Brain microvascular endothelial cell (primary cell): ENCODE data around the gene ARID3B.

Experiments used
- DNase-seq: peaks from one replicate; pipeline ENCODE4 v3.0.0-alpha.2; 2020
- H3K27ac ChIP-seq: fragments of 250-450 bp; sonication (Bioruptor Pico); 2 replicates; pipeline ENCODE4 v1.5.1; 2020; ENCODE audit warnings: mild to moderate bottlenecking, moderate library complexity
- H3K27me3 ChIP-seq: fragments of 250-450 bp; sonication (Bioruptor Pico); replicated peaks from 2 replicates; pipeline ENCODE4 v1.5.1; 2020; ENCODE audit warnings: mild to moderate bottlenecking
- H3K36me3 ChIP-seq: fragments of 250-450 bp; sonication (Bioruptor Pico); replicated peaks from 2 replicates; pipeline ENCODE4 v1.5.1; 2020; ENCODE audit warnings: mild to moderate bottlenecking
- H3K4me3 ChIP-seq: 2 replicates; pipeline ENCODE4 v1.5.1; 2011; ENCODE audit warnings: low read depth, mild to moderate bottlenecking, control low read depth, low read length, moderate library complexity
- in situ Hi-C: cut with HindIII; loops from 2 replicates; pipeline ENCODE4 v1.10.0; 2017; ENCODE audit warnings: low sequenced_read_pairs, low pct_ligation_motif_present
- TF ChIP-seq, protein P1 (sequence below): IDR thresholded peaks from 2 replicates; pipeline ENCODE4 v1.5.1; 2011; ENCODE audit warnings: low read depth, mild to moderate bottlenecking, moderate library complexity, low read length, control low read depth, inconsistent platforms; ENCODE audit errors: missing control alignments

ARID3B gene

DNA sequence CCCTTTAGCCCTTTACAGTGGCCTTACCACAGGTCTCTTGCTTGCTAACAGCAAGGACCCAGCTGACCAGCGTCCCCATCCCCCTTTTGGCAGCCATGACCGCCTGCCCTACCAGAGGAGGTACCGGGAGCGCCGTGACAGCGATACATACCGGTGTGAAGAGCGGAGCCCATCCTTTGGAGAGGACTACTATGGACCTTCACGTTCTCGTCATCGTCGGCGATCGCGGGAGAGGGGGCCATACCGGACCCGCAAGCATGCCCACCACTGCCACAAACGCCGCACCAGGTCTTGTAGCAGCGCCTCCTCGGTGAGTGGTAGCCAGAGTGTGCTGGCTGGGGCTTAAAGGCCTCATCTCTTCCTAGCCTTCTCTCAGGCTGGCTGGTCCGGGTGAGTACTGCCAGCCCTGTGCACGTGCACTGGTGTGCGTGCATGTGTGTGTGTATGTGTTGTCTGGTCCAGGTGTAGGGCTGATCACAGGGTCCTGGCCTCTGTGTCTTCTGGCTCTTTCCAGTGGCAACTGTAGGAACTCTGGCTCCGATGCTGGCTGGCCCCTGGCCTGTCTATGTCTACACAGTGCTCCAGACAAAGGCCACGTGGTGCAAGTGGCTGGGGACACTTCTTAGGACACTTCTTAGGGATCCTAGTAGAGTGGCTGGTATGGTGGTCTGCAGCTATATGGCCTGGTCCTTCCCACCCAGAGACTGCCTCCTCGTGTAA lies 79.1 kb downstream of the ARID3B start:
- H3K36me3 ChIP-seq, result peaks cover 50% of the 10 kb centered on the region
- no peaks in the 10 kb centered on the region for H3K27me3 ChIP-seq
- no peak overlapping the region for H3K27ac ChIP-seq
- DNase-seq, result no peak
- in situ Hi-C loops, result no loop called here
- TF ChIP-seq, protein P1, sequence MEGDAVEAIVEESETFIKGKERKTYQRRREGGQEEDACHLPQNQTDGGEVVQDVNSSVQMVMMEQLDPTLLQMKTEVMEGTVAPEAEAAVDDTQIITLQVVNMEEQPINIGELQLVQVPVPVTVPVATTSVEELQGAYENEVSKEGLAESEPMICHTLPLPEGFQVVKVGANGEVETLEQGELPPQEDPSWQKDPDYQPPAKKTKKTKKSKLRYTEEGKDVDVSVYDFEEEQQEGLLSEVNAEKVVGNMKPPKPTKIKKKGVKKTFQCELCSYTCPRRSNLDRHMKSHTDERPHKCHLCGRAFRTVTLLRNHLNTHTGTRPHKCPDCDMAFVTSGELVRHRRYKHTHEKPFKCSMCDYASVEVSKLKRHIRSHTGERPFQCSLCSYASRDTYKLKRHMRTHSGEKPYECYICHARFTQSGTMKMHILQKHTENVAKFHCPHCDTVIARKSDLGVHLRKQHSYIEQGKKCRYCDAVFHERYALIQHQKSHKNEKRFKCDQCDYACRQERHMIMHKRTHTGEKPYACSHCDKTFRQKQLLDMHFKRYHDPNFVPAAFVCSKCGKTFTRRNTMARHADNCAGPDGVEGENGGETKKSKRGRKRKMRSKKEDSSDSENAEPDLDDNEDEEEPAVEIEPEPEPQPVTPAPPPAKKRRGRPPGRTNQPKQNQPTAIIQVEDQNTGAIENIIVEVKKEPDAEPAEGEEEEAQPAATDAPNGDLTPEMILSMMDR, result no peak
- no peak overlapping the region for H3K4me3 ChIP-seq

DNA sequence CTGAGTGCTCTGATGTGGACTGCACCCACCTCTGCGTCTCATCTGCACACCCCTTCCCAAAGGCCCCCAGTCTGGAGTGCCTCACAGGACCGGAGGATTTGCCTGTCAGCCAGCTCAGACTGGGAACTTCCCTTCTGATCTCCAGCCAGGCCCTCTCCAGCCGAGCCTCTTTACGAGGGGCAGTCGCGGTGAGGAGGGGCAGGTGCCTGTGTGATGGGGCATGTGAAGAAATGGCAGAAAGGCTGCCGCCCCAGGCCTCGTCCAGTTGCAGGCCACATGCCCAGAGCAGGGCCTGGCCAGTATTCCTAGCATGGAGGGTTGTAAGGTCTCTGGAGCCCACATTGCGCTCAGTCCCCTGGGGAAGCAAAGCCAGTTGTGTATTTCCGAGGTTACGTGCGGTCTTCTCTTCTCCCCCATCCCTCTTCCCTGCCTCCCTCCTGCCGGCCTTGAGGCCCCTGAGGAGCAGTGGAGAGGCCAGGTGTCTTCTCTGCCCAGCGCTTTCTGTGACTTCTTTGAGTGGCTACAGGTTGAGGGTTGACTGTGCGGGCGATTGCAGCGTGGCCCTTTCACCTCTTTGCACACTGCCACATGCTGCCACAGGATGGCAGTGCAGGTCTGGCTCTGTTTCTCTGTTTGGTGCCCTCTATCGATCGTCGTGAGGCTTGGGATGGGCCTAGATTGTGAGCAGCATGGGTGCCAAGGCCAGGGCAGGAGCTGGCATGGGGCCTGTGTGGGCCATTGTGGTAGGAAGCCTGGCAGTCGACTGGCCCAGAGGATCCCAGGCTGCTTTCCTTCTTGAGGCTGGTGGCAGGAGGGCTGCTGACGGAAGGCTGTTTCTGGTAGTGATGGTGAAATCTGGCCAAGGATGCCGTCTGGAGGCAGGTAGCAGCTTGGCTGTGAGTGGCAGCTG lies 79.9 kb downstream of the ARID3B start:
- in situ Hi-C loops, result no loop called here
- DNase-seq, result peak; percentile 70
- no peak overlapping the region for H3K4me3 ChIP-seq
- no peaks in the 10 kb centered on the region for H3K27me3 ChIP-seq
- TF ChIP-seq, protein P1, result peak; percentile 100
- H3K27ac ChIP-seq, result no peak overlapping the region
- H3K36me3 ChIP-seq, result peaks cover 58% of the 10 kb centered on the region

DNA sequence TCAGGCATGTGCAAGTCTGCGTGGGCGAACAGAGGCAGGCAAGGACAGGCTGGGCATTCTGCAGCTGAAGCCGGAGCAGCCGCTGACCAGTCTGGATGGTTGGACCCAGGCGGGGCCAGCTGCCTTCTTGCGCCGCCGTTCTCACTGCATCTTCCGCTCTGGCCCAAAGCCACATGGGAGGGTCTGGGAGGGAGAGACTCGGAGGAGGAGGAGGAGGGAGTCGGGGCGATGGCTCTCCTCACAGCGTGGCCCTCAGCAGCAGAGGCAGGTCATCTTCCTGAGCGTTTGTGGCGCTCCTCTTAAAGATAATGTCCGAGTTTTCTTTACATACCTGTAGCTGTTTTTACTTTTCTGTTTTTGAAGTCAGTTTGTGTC lies 80.5 kb downstream of the ARID3B start:
- no peak for DNase-seq
- no peaks in the 10 kb centered on the region for H3K27me3 ChIP-seq
- TF ChIP-seq, protein P1, result no peak
- in situ Hi-C loops, result no loop called here
- no peak overlapping the region for H3K27ac ChIP-seq
- H3K36me3 ChIP-seq, result peaks cover 64% of the 10 kb centered on the region
- H3K4me3 ChIP-seq, result no peak overlapping the region

DNA sequence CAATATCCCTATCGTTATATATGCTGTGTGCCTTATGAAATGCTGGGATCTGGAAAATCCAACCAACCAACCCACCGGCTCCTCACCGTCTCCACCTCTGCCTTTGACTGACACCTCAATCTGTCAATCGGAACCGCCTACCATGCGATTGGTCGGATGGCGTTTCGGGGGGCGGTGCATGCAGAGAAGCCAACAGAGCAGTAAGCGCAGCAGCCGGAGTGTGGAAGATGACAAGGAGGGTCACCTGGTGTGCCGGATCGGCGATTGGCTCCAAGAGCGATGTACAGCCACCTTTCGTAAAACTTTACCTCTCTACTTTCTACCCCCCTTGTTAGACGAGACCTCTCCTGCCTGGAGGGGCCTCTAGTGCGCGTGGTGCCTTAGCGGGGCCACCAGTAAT lies 80.9 kb downstream of the ARID3B start:
- TF ChIP-seq, protein P1, result no peak
- Histone ChIP-seq H3K27me3 (no peaks in the 10 kb centered on the region), H3K27ac (no peak overlapping the region), H3K36me3 (peaks cover 68% of the 10 kb centered on the region), H3K4me3 (no peak overlapping the region)
- in situ Hi-C loops, result no loop called here
- DNase-seq, result no peak

DNA sequence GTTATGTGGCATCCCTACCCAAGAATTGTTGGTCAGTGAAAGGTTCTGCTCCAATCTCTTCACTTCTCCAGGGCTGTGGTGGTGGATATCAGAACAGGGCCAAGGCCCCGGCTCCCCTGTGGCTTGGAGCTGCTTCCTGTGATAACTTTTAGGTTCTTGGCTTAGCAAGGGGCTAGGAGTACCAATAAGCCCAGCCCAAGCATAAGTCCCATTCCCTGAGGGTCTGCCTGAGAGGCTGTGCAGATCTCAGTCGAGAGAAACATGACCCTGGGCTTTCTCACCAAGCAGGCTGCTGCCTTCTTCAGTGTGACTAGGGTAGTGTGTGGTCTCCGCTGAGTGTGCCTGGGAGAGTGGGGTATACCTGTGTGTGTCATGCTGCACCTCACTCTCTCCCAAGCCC lies 81.7 kb downstream of the ARID3B start:
- no peak for DNase-seq
- H3K27ac ChIP-seq, result no peak overlapping the region
- TF ChIP-seq, protein P1, result no peak
- in situ Hi-C loops, result no loop called here
- peaks cover 77% of the 10 kb centered on the region for H3K36me3 ChIP-seq
- H3K27me3 ChIP-seq, result no peaks in the 10 kb centered on the region
- no peak overlapping the region for H3K4me3 ChIP-seq
